Ramos (cell line): Measurements from ENCODE around the gene SH3GLB1.

Experiments
- in situ Hi-C: fragments of 300-500 bp; cut with MboI; formaldehyde crosslinking; loops from one replicate; pipeline ENCODE4 v1.14.3; 2022; ENCODE audit warnings: low sequenced_read_pairs; ENCODE audit not compliant: unreplicated experiment

Gene SH3GLB1

GRCh38 chr1:86768554-86768953 lies 64.2 kb downstream of the SH3GLB1 start:
- in situ Hi-C loops = no loop called here

- in situ Hi-C loops = no loop called here
These were observed 64.7 kb downstream of the SH3GLB1 start for GRCh38 chr1:86769065-86769464.

- in situ Hi-C loops = no loop called here
These were observed 69.2 kb downstream of the SH3GLB1 start for GRCh38 chr1:86773341-86774288.

- in situ Hi-C loops = no loop called here
These were observed 70.2 kb downstream of the SH3GLB1 start for GRCh38 chr1:86774305-86775295.

- in situ Hi-C loops = no loop called here
These were observed 71.0 kb downstream of the SH3GLB1 start for GRCh38 chr1:86775395-86775794.

- in situ Hi-C loops = no loop called here
These were observed 71.7 kb downstream of the SH3GLB1 start for GRCh38 chr1:86776108-86776507.

GRCh38 chr1:86778569-86779239 lies 74.3 kb downstream of the SH3GLB1 start:
- in situ Hi-C loops = no loop called here

- in situ Hi-C loops = no loop called here
These were observed 75.2 kb downstream of the SH3GLB1 start for GRCh38 chr1:86779308-86780191.

- in situ Hi-C loops = no loop called here
These were observed 78.1 kb downstream of the SH3GLB1 start for GRCh38 chr1:86782482-86782881.

- in situ Hi-C loops = no loop called here
These were observed 83.2 kb downstream of the SH3GLB1 start for GRCh38 chr1:86787621-86788020.

GRCh38 chr1:86788300-86789206 lies 84.2 kb downstream of the SH3GLB1 start:
- in situ Hi-C loops = no loop called here

- in situ Hi-C loops = no loop called here
These were observed 90.9 kb downstream of the SH3GLB1 start for GRCh38 chr1:86795316-86795715.
